Esophagus muscularis mucosa (tissue), 4 donors: ENCODE measurements around the gene RHBDD3. TPM values are rescaled to one million over a fixed set of nuclear protein-coding genes. Genes with fewer than 3 reads are reported as not detected.

Experiments
- DNase-seq: peaks from one replicate; pipeline ENCODE4 v3.0.0-alpha.2; 2017; ENCODE audit errors: extremely low spot score
- H3K27ac ChIP-seq, 4 donors: fragments of 200-600 bp; sonication (generic); replicated peaks in 1 of 4; 1 replicate in 3 of 4; 2 replicates in 1 of 4; pipeline ENCODE4 v1.5.1; 2016 to 2019; ENCODE audit warnings: mild to moderate bottlenecking in 1 of 4
- H3K27me3 ChIP-seq, 4 donors: fragments of 200-600 bp; sonication (generic); one replicate each; pipeline versions ENCODE4 v1.5.1 to v1.6.0; 2016 to 2019
- H3K36me3 ChIP-seq, 4 donors: fragments of 200-600 bp; sonication (generic); one replicate each; pipeline ENCODE4 v1.5.1; 2016 to 2019
- H3K4me1 ChIP-seq, 4 donors: fragments of 200-600 bp; sonication (generic); one replicate each; pipeline ENCODE4 v1.5.1; 2016 to 2019
- H3K4me3 ChIP-seq, 4 donors: fragments of 200-600 bp; sonication (generic); 1 replicate in 2 of 4; 2 replicates in 2 of 4; pipeline ENCODE4 v1.5.1; 2016 to 2019; ENCODE audit warnings: mild to moderate bottlenecking in 4 of 4, moderate library complexity in 1 of 4
- H3K9me3 ChIP-seq, 4 donors: fragments of 200-600 bp; sonication (generic); 1 replicate in 3 of 4; 2 replicates in 1 of 4; pipeline ENCODE4 v1.5.1; 2016 to 2019
- EP300 ChIP-seq: sonication (generic); formaldehyde crosslinking; IDR thresholded peaks from one replicate; pipeline ENCODE4 v1.6.1; 2017; ENCODE audit warnings: antibody characterized with exemption
- POLR2A ChIP-seq: fragments of 450-650 bp; IDR thresholded peaks from one replicate; pipeline ENCODE4 v1.6.1; 2017; ENCODE audit warnings: antibody characterized with exemption, moderate library complexity, mild to moderate bottlenecking, low read depth
- POLR2AphosphoS5 ChIP-seq, 2 donors: sonication (generic); formaldehyde crosslinking; IDR thresholded peaks; one replicate each; pipeline ENCODE4 v1.6.1; 2017; ENCODE audit warnings: antibody characterized with exemption in 2 of 2
- WGBS: methylation state at CpG from one replicate; pipeline ENCODE4 v1.1.5; 2018; 5-methylcytosine and 5-hydroxymethylcytosine counted together
- intact Hi-C: fragments of 100-400 bp; cut with DNase I; formaldehyde crosslinking; loops from one replicate; pipeline ENCODE4 v1.15.1; 2023
- total RNA-seq, 4 donors: library from RNA; depleted of rRNA; stranded (reverse); fragments of >200 nt; gene quantifications; one replicate each; pipeline versions ENCODE4 v1.1.0 to v1.2.1, GENCODE V29; 2016
- TF ChIP-seq, protein P1 (sequence below), 3 experiments: fragments of 200-600 bp in 2 of 3; fragments of 450-650 bp in 1 of 3; sonication (generic) in 2 of 3; IDR thresholded peaks; one replicate each; pipeline ENCODE4 v1.5.1; 2017 to 2019; ENCODE audit warnings: antibody characterized with exemption in 3 of 3, mild to moderate bottlenecking in 2 of 3, moderate library complexity in 1 of 3

Gene RHBDD3
- total RNA-seq, 4 donors from 2014 or later = 12.6 to 23.5 (median 20.7) TPM

GRCh38 chr22:29256606-29257325, 11.0 kb downstream of the RHBDD3 start:
- H3K27ac ChIP-seq = no peak overlapping the region
- intact Hi-C loops = no loop called here
- no peaks in the 10 kb centered on the region for H3K9me3 ChIP-seq
- TF ChIP-seq, protein P1, sequence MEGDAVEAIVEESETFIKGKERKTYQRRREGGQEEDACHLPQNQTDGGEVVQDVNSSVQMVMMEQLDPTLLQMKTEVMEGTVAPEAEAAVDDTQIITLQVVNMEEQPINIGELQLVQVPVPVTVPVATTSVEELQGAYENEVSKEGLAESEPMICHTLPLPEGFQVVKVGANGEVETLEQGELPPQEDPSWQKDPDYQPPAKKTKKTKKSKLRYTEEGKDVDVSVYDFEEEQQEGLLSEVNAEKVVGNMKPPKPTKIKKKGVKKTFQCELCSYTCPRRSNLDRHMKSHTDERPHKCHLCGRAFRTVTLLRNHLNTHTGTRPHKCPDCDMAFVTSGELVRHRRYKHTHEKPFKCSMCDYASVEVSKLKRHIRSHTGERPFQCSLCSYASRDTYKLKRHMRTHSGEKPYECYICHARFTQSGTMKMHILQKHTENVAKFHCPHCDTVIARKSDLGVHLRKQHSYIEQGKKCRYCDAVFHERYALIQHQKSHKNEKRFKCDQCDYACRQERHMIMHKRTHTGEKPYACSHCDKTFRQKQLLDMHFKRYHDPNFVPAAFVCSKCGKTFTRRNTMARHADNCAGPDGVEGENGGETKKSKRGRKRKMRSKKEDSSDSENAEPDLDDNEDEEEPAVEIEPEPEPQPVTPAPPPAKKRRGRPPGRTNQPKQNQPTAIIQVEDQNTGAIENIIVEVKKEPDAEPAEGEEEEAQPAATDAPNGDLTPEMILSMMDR (IDR thresholded peaks at IDR 0.05) = no peak
- no peak for TF ChIP-seq POLR2A
- TF ChIP-seq EP300 = no peak
- TF ChIP-seq POLR2AphosphoS5 (IDR thresholded peaks at IDR 0.05) = no peak
- peaks cover 7 to 26% (median 22%) of the 10 kb centered on the region in 4 donors for H3K36me3 ChIP-seq
- DNase-seq = no peak
- H3K4me1 ChIP-seq = no peaks in the 10 kb centered on the region
- H3K4me3 ChIP-seq = no peak overlapping the region
- H3K27me3 ChIP-seq = no peaks in the 10 kb centered on the region
- 74% methylated on average over 6 of the region's 8 CpGs for WGBS

- Histone ChIP-seq H3K9me3 (no peaks in the 10 kb centered on the region), H3K4me3 (no peak overlapping the region), H3K4me1 (no peaks in the 10 kb centered on the region), H3K27ac (no peak overlapping the region), H3K36me3 (peaks cover 0 to 16% (median 14%) of the 10 kb centered on the region in 4 donors), H3K27me3 (no peaks in the 10 kb centered on the region)
- TF ChIP-seq EP300 = no peak
- TF ChIP-seq POLR2AphosphoS5 (IDR thresholded peaks at IDR 0.05) = no peak
- TF ChIP-seq POLR2A = no peak
- TF ChIP-seq, protein P1 (IDR thresholded peaks at IDR 0.05) = no peak
- WGBS = 100% methylated on average over 6 of the region's 11 CpGs
- no peak for DNase-seq
- intact Hi-C loops = no loop called here
These were observed 12.6 kb downstream of the RHBDD3 start for GRCh38 chr22:29255064-29255621.

GRCh38 chr22:29254286-29254660, 13.5 kb downstream of the RHBDD3 start:
- no peak overlapping the region for H3K27ac ChIP-seq
- intact Hi-C loops = no loop called here
- 83% methylated on average over 4 of the region's 4 CpGs for WGBS
- no peaks in the 10 kb centered on the region for H3K4me1 ChIP-seq
- DNase-seq = no peak
- H3K4me3 ChIP-seq = no peak overlapping the region
- H3K27me3 ChIP-seq = no peaks in the 10 kb centered on the region
- peaks cover 0 to 8% (median 6%) of the 10 kb centered on the region in 4 donors for H3K36me3 ChIP-seq
- no peaks in the 10 kb centered on the region for H3K9me3 ChIP-seq
- TF ChIP-seq, protein P1 (IDR thresholded peaks at IDR 0.05) = no peak
- TF ChIP-seq POLR2A = no peak
- no peak for TF ChIP-seq POLR2AphosphoS5 (IDR thresholded peaks at IDR 0.05)
- TF ChIP-seq EP300 = no peak

DNA sequence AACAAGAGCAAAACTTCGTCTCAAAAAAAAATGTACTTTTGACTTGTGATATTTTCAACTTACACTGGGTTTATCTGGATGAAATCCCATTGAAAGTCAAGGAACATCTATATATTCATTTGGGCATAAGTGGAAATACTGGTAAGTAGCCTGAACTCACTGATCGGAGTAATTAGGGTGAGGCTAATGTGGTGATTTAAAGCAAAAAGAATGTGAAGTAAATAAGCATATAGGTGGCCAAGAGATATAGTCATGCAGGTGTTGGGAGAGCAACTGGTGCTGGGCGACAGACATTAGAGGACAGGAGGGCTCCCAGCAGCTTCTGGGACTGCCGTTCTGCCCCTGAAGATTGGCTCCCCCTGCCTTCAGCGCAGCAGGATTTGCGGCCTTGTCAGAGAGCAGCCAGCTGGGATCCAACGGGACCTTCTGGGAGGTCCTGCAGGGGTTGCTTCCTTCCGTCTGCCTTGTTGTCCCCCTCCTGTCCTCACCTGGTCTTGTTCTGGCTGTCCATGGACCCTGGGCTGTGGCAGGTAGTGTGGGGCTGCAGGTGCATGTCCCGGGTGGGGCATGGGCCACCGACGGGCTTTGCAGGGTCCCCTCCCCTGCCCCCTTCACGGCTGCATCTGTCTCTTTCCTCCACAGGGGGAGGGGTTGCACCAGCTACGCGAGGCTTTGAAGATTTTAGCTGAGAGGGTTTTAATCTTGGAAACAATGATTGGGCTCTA, 14.1 kb downstream of the RHBDD3 start:
- intact Hi-C loops = no loop called here
- Histone ChIP-seq H3K27me3 (no peaks in the 10 kb centered on the region), H3K4me3 (no peak overlapping the region), H3K36me3 (peaks cover 0 to 3% (median 1%) of the 10 kb centered on the region in 4 donors), H3K4me1 (no peaks in the 10 kb centered on the region), H3K27ac (no peak overlapping the region), H3K9me3 (no peaks in the 10 kb centered on the region)
- TF ChIP-seq, protein P1 (IDR thresholded peaks at IDR 0.05) = no peak
- no peak for TF ChIP-seq POLR2A
- no peak for TF ChIP-seq EP300
- TF ChIP-seq POLR2AphosphoS5 (IDR thresholded peaks at IDR 0.05) = no peak
- WGBS = 75% methylated on average over 13 of the region's 14 CpGs
- DNase-seq = no peak
